Mucosa of descending colon (tissue), 3 donors: ENCODE measurements around the gene PAPLN. TPM values are rescaled to one million over a fixed set of nuclear protein-coding genes. Genes with fewer than 3 reads are reported as not detected.
A peak's percentile ranks its signal among the peaks of the same experiment; 100 is the strongest.

Experiments
- ATAC-seq: fragments of 200-7000 bp; cut with Tn5 transposase; one replicate; pipeline ENCODE4 v1.9.1; 2020; ENCODE audit warnings: mild to moderate bottlenecking, moderate library complexity
- DNase-seq, 3 donors: peaks; one replicate each; pipeline ENCODE4 v3.0.0-alpha.2; 2020
- H3K36me3 ChIP-seq: fragments of 200-600 bp; one replicate; pipeline ENCODE4 v1.8.0; 2021; ENCODE audit warnings: low read depth, mild to moderate bottlenecking
- H3K4me1 ChIP-seq: fragments of 200-600 bp; one replicate; pipeline ENCODE4 v1.8.0; 2021; ENCODE audit warnings: low read depth, mild to moderate bottlenecking
- H3K4me3 ChIP-seq: fragments of 200-600 bp; one replicate; pipeline ENCODE4 v1.8.0; 2021; ENCODE audit warnings: mild to moderate bottlenecking
- H3K9me3 ChIP-seq: fragments of 200-600 bp; one replicate; pipeline ENCODE4 v1.8.0; 2021; ENCODE audit warnings: mild to moderate bottlenecking
- CTCF ChIP-seq: fragments of 200-600 bp; IDR thresholded peaks from one replicate; pipeline ENCODE4 v1.8.0; 2022; ENCODE audit warnings: antibody characterized with exemption, mild to moderate bottlenecking
- intact Hi-C, 2 donors: fragments of 100-400 bp; cut with DNase I in 1 of 2; cut with micrococcal nuclease in 1 of 2; formaldehyde crosslinking; loops; one replicate each; pipeline versions ENCODE4 v1.11.0 to v1.11.1; 2022; cut with DNase I, micrococcal nuclease
- total RNA-seq, 3 donors: library from RNA; stranded (reverse); fragmentation: NEBNext Ultra II Directional in 2 of 3; extraction: Animal tissue kit (Norgen Biotek cat#: 25700) in 2 of 3; gene quantifications; one replicate each; pipeline versions ENCODE4 v1.2.1 to v1.2.4, GENCODE V29; 2021 to 2023
- donor health status: DM: no; HTN: no; CAD: no; lungs with moderate emphysema.
- donor health status: DM: no; HTN: no; CAD: no.
- donor health status: DM: no; HTN: yes; CAD: no.

The PAPLN gene
- total RNA-seq, 3 donors from 2014 or later, result 4.9 to 22.5 (median 5.6) TPM

GRCh38 chr14:73264080-73264884, 27.0 kb downstream of the PAPLN start:
- intact Hi-C loops, result no loop called here
- ATAC-seq, result peak; percentile 11
- DNase-seq, result peak in 1 of 3 donors; percentile 16
- Histone ChIP-seq H3K9me3 (no peaks in the 10 kb centered on the region), H3K4me3 (no peak overlapping the region), H3K36me3 (no peaks in the 10 kb centered on the region), H3K4me1 (no peaks in the 10 kb centered on the region)
- TF ChIP-seq CTCF, result no peak

GRCh38 chr14:73264885-73265720, 27.8 kb downstream of the PAPLN start:
- Histone ChIP-seq H3K4me1 (peaks cover 3% of the 10 kb centered on the region), H3K4me3 (no peak overlapping the region), H3K36me3 (no peaks in the 10 kb centered on the region), H3K9me3 (no peaks in the 10 kb centered on the region)
- DNase-seq (peak in 2 of 3 donors; percentile 15 to 53), ATAC-seq (peak; percentile 28)
- intact Hi-C loops, result no loop called here
- TF ChIP-seq CTCF, result no peak

GRCh38 chr14:73265721-73266046, 28.4 kb downstream of the PAPLN start:
- DNase-seq, result no peak
- no peak for TF ChIP-seq CTCF
- intact Hi-C loops, result no loop called here
- H3K4me1 ChIP-seq, result peaks cover 3% of the 10 kb centered on the region
- no peaks in the 10 kb centered on the region for H3K9me3 ChIP-seq
- H3K36me3 ChIP-seq, result no peaks in the 10 kb centered on the region
- no peak overlapping the region for H3K4me3 ChIP-seq
- ATAC-seq, result no peak

GRCh38 chr14:73266317-73266716, 29.0 kb downstream of the PAPLN start:
- no peaks in the 10 kb centered on the region for H3K36me3 ChIP-seq
- H3K4me3 ChIP-seq, result no peak overlapping the region
- ATAC-seq (no peak), DNase-seq (peak in 1 of 3 donors; percentile 19)
- H3K9me3 ChIP-seq, result no peaks in the 10 kb centered on the region
- H3K4me1 ChIP-seq, result peaks cover 3% of the 10 kb centered on the region
- TF ChIP-seq CTCF, result no peak
- intact Hi-C loops, result no loop called here

GRCh38 chr14:73267474-73267873, 30.2 kb downstream of the PAPLN start:
- intact Hi-C loops, result no loop called here
- TF ChIP-seq CTCF, result no peak
- Histone ChIP-seq H3K4me3 (no peak overlapping the region), H3K36me3 (no peaks in the 10 kb centered on the region), H3K9me3 (no peaks in the 10 kb centered on the region), H3K4me1 (peaks cover 3% of the 10 kb centered on the region)
- DNase-seq (peak in 1 of 3 donors; percentile 12), ATAC-seq (no peak)
